HEK293 (cell line): Measurements from ENCODE around the gene RASD1.

Experiments
- CTCF ChIP-seq: fragments of 450-650 bp; formaldehyde crosslinking; IDR thresholded peaks from 2 replicates; pipeline ENCODE4 v1.5.1; 2016; ENCODE audit warnings: missing biosample characterization, missing genetic modification characterization
- GLI4 ChIP-seq: fragments of 450-650 bp; formaldehyde crosslinking; IDR thresholded peaks from 2 replicates; pipeline ENCODE4 v1.5.1; 2016; ENCODE audit warnings: missing biosample characterization, missing genetic modification characterization
- KLF9 ChIP-seq: fragments of 450-650 bp; formaldehyde crosslinking; IDR thresholded peaks from 2 replicates; pipeline ENCODE4 v1.5.1; 2016; ENCODE audit warnings: missing biosample characterization, missing genetic modification characterization, low read depth
- MEIS1 ChIP-seq: sonication (generic); formaldehyde crosslinking; IDR thresholded peaks from 2 replicates; pipeline ENCODE4 v1.8.1; 2022; ENCODE audit warnings: missing genetic modification reagents, mild to moderate bottlenecking, borderline replicate concordance
- ZBTB11 ChIP-seq: fragments of 450-650 bp; formaldehyde crosslinking; conservative IDR thresholded peaks from 2 replicates; pipeline ENCODE4 v1.5.1; 2016; ENCODE audit warnings: low read depth, missing biosample characterization, missing genetic modification characterization
- ZNF311 ChIP-seq: fragments of 450-650 bp; formaldehyde crosslinking; IDR thresholded peaks from 2 replicates; pipeline ENCODE4 v1.5.1; 2017; ENCODE audit warnings: missing biosample characterization, missing genetic modification characterization, borderline replicate concordance
- ZNF449 ChIP-seq: fragments of 450-650 bp; formaldehyde crosslinking; IDR thresholded peaks from 2 replicates; pipeline ENCODE4 v1.5.1; 2017; ENCODE audit warnings: missing biosample characterization, mild to moderate bottlenecking, missing genetic modification characterization, moderate library complexity
- ZSCAN16 ChIP-seq: fragments of 450-650 bp; formaldehyde crosslinking; IDR thresholded peaks from 2 replicates; pipeline ENCODE4 v1.5.1; 2016; ENCODE audit warnings: missing biosample characterization, missing genetic modification characterization

- no peak for TF ChIP-seq ZNF449 (tag by site-specific recombination)
- no peak for TF ChIP-seq CTCF (tag by site-specific recombination)
- no peak for TF ChIP-seq KLF9
- no peak for TF ChIP-seq ZSCAN16 (tag by site-specific recombination)
- no peak for TF ChIP-seq ZBTB11 (tag by site-specific recombination)
- TF ChIP-seq GLI4 (tag by site-specific recombination) = no peak
- no peak for TF ChIP-seq ZNF311 (tag by site-specific recombination)
- no peak for TF ChIP-seq MEIS1 (CRISPR knock-in tag)
Measured at GRCh38 chr17:17507465-17508011, 11.3 kb upstream of the RASD1 start.
